ENCODE data around the gene PRKAA1. TPM values are rescaled to one million over a fixed set of nuclear protein-coding genes. Genes with fewer than 3 reads are reported as not detected.

PRKAA1 gene
- total RNA-seq, 4 donors from 2014 or later: 70.1 to 85.0 (median 78.6) TPM

- Histone ChIP-seq H3K27ac (replicated peaks in 1 of 4) (no peak overlapping the region), H3K36me3 (peaks cover 20 to 70% (median 48%) of the 10 kb centered on the region in 4 donors), H3K9me3 (no peaks in the 10 kb centered on the region), H3K4me1 (peaks cover 3 to 11% (median 9%) of the 10 kb centered on the region in 4 donors), H3K4me3 (no peak overlapping the region), H3K27me3 (no peaks in the 10 kb centered on the region)
- intact Hi-C loops (cut with DNase I): no loop called here
- TF ChIP-seq CTCF (IDR thresholded peaks at IDR 0.05) (no peak), EP300 (IDR thresholded peaks at IDR 0.05) (no peak), POLR2AphosphoS5 (IDR thresholded peaks at IDR 0.05) (no peak), POLR2A (IDR thresholded peaks at IDR 0.05; ENCODE audit: low read depth) (no peak)
- 85% methylated on average over 1 of the region's 1 CpG for WGBS
- no peak for DNase-seq (ENCODE audit: extremely low spot score)
Observed at GRCh38 chr5:40774623-40775022, 23.6 kb downstream of the PRKAA1 start.

GRCh38 chr5:40770764-40771163, 27.4 kb downstream of the PRKAA1 start:
- TF ChIP-seq EP300 (IDR thresholded peaks at IDR 0.05) (no peak), POLR2AphosphoS5 (IDR thresholded peaks at IDR 0.05) (no peak), POLR2A (IDR thresholded peaks at IDR 0.05; ENCODE audit: low read depth) (no peak), CTCF (IDR thresholded peaks at IDR 0.05) (no peak)
- Histone ChIP-seq H3K4me1 (peaks cover 0 to 4% (median 2%) of the 10 kb centered on the region in 4 donors), H3K27ac (replicated peaks in 1 of 4) (no peak overlapping the region), H3K9me3 (no peaks in the 10 kb centered on the region), H3K27me3 (no peaks in the 10 kb centered on the region), H3K4me3 (no peak overlapping the region), H3K36me3 (peaks cover 20 to 89% (median 58%) of the 10 kb centered on the region in 4 donors)
- intact Hi-C loops (cut with DNase I): no loop called here
- DNase-seq (ENCODE audit: extremely low spot score): no peak
- 97% methylated on average over 5 of the region's 5 CpGs for WGBS

GRCh38 chr5:40762705-40763104, 35.5 kb downstream of the PRKAA1 start:
- 82% methylated on average over 2 of the region's 2 CpGs for WGBS
- H3K36me3 ChIP-seq: peaks cover 18 to 72% (median 53%) of the 10 kb centered on the region in 4 donors
- no peaks in the 10 kb centered on the region for H3K4me1 ChIP-seq
- TF ChIP-seq POLR2AphosphoS5 (IDR thresholded peaks at IDR 0.05): no peak
- TF ChIP-seq POLR2A (IDR thresholded peaks at IDR 0.05; ENCODE audit: low read depth): no peak
- TF ChIP-seq CTCF (IDR thresholded peaks at IDR 0.05): no peak
- no peak for TF ChIP-seq EP300 (IDR thresholded peaks at IDR 0.05)
- no peaks in the 10 kb centered on the region for H3K9me3 ChIP-seq
- H3K27ac ChIP-seq (replicated peaks in 1 of 4): no peak overlapping the region
- intact Hi-C loops (cut with DNase I): no loop called here
- no peaks in the 10 kb centered on the region for H3K27me3 ChIP-seq
- H3K4me3 ChIP-seq: no peak overlapping the region
- no peak for DNase-seq (ENCODE audit: extremely low spot score)

GRCh38 chr5:40757400-40757799, 40.8 kb downstream of the PRKAA1 start:
- Histone ChIP-seq H3K4me3 (no peak overlapping the region), H3K9me3 (no peaks in the 10 kb centered on the region)
- intact Hi-C loops (cut with DNase I): loop anchor here (5.0 kb wide), 1 partner anchor 75 kb away; no protein-coding TSS in a partner anchor

More at GRCh38 chr5:40757400-40757799, 40.8 kb downstream of the PRKAA1 start:
- no peak for TF ChIP-seq EP300 (IDR thresholded peaks at IDR 0.05)
- no peak for TF ChIP-seq CTCF (IDR thresholded peaks at IDR 0.05)
- no peak for TF ChIP-seq POLR2A (IDR thresholded peaks at IDR 0.05; ENCODE audit: low read depth)
- no peak for TF ChIP-seq POLR2AphosphoS5 (IDR thresholded peaks at IDR 0.05)
- Histone ChIP-seq H3K36me3 (peaks cover 0 to 19% (median 7%) of the 10 kb centered on the region in 4 donors), H3K27me3 (no peaks in the 10 kb centered on the region), H3K27ac (replicated peaks in 1 of 4) (no peak overlapping the region), H3K4me1 (peaks cover 13 to 21% (median 20%) of the 10 kb centered on the region in 4 donors)
- DNase-seq (ENCODE audit: extremely low spot score): no peak
- 97% methylated on average over 2 of the region's 2 CpGs for WGBS

Data from esophagus muscularis mucosa (tissue), 4 donors.